GM23248 (cell line): ENCODE data around the gene FAM114A1.

Experiments
- EZH2 ChIP-seq: fragments of 200-600 bp; sonication (generic); IDR thresholded peaks from 2 replicates; pipeline ENCODE4 v1.6.1; 2018; ENCODE audit warnings: antibody characterized with exemption, mild to moderate bottlenecking; ENCODE audit not compliant: insufficient read depth, poor library complexity, severe bottlenecking
- EZH2phosphoT487 ChIP-seq: fragments of 200-600 bp; sonication (generic); IDR thresholded peaks from 2 replicates; pipeline ENCODE4 v1.6.1; 2018; ENCODE audit warnings: antibody characterized with exemption, moderate library complexity, mild to moderate bottlenecking, low read depth; ENCODE audit not compliant: insufficient read depth

DNA sequence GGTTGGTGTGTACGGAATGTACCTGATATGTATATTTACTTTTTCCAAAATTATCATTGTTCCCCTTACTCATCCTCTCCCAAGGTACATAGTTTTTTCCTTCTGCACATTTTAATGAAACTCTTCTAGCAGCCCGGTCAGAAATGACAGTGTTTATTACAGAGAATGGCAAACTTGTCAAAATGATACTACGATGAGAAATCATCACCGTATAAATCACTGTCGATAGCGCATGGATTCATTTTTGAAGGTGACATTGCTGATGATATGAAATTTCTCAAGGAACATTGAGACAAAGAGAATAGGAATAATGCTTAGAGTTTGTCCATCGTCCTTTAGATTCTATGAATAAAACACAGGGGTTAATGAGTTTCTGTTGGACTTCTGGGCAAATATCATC, 30.6 kb downstream of the FAM114A1 start:
- TF ChIP-seq EZH2phosphoT487 (no peak), EZH2 (no peak)
